Neuronal stem cell (in vitro differentiated cells): ENCODE results near the gene NDUFB6.
A peak's percentile ranks its signal among the peaks of the same experiment; 100 is the strongest.

Experiments
- DNase-seq: peaks from one replicate; pipeline ENCODE4 v3.0.0-alpha.2; 2013; ENCODE audit warnings: low spot score
- H2AFZ ChIP-seq: one replicate; pipeline ENCODE4 v1.6.1; 2013; ENCODE audit warnings: mild to moderate bottlenecking, low read length, inconsistent platforms
- H2AK5ac ChIP-seq: 2 replicates; pipeline ENCODE4 v1.6.1; 2013; ENCODE audit warnings: low read depth, mild to moderate bottlenecking, inconsistent platforms, low read length, moderate library complexity, mixed read lengths
- H2BK120ac ChIP-seq: 2 replicates; pipeline ENCODE4 v1.6.1; 2013; ENCODE audit warnings: low read depth, mild to moderate bottlenecking, inconsistent platforms, low read length, moderate library complexity, mixed read lengths
- H2BK12ac ChIP-seq: one replicate; pipeline ENCODE4 v1.6.1; 2013; ENCODE audit warnings: low read length, inconsistent platforms
- H2BK15ac ChIP-seq: 2 replicates; pipeline ENCODE4 v1.6.1; 2013; ENCODE audit warnings: mild to moderate bottlenecking, low read length, inconsistent platforms, mixed read lengths
- H2BK5ac ChIP-seq: one replicate; pipeline ENCODE4 v1.6.1; 2013; ENCODE audit warnings: inconsistent platforms, mild to moderate bottlenecking, low read length, moderate library complexity
- H3K14ac ChIP-seq: one replicate; pipeline ENCODE4 v1.6.1; 2013; ENCODE audit warnings: low read length, inconsistent platforms
- H3K18ac ChIP-seq: 2 replicates; pipeline ENCODE4 v1.6.1; 2013; ENCODE audit warnings: low read length, inconsistent platforms
- H3K23ac ChIP-seq: 2 replicates; pipeline ENCODE4 v1.6.1; 2013; ENCODE audit warnings: low read depth, mild to moderate bottlenecking, mixed read lengths, low read length, inconsistent platforms; ENCODE audit not compliant: poor library complexity
- H3K27ac ChIP-seq: replicated peaks from 3 replicates; pipeline ENCODE4 v1.5.1; 2013; ENCODE audit warnings: low read length, inconsistent platforms
- H3K27me3 ChIP-seq, 3 experiments: 2 replicates each; pipeline ENCODE4 v1.6.1; 2013; ENCODE audit warnings: low read length in 3 of 3, mild to moderate bottlenecking in 2 of 3, inconsistent platforms in 1 of 3, low read depth in 1 of 3, mixed read lengths in 1 of 3, moderate library complexity in 1 of 3; ENCODE audit not compliant: control insufficient read depth in 3 of 3, insufficient read depth in 3 of 3
- H3K36me3 ChIP-seq, 2 donors: replicated peaks in 1 of 2; 2 replicates each; pipeline ENCODE4 v1.6.1; 2013; ENCODE audit warnings: low read length in 2 of 2; ENCODE audit not compliant: control insufficient read depth in 2 of 2, insufficient read depth in 2 of 2
- H3K4ac ChIP-seq: 2 replicates; pipeline ENCODE4 v1.6.1; 2013; ENCODE audit warnings: inconsistent platforms, mild to moderate bottlenecking, low read length, moderate library complexity
- H3K4me1 ChIP-seq, 2 donors: 1 replicate in 1 of 2; 2 replicates in 1 of 2; pipeline ENCODE4 v1.6.1; 2013; ENCODE audit warnings: low read length in 2 of 2, low read depth in 1 of 2; ENCODE audit not compliant: control insufficient read depth in 2 of 2, insufficient read depth in 1 of 2
- H3K4me2 ChIP-seq: one replicate; pipeline ENCODE4 v1.6.1; 2013; ENCODE audit warnings: mild to moderate bottlenecking, low read length, inconsistent platforms; ENCODE audit not compliant: insufficient read depth, poor library complexity, severe bottlenecking
- H3K4me3 ChIP-seq, 2 donors: 2 replicates each; pipeline ENCODE4 v1.5.1; 2013; ENCODE audit warnings: low read length in 2 of 2, mild to moderate bottlenecking in 2 of 2, inconsistent platforms in 1 of 2, moderate library complexity in 1 of 2
- H3K79me1 ChIP-seq: one replicate; pipeline ENCODE4 v1.6.1; 2013; ENCODE audit warnings: low read depth, mild to moderate bottlenecking, inconsistent platforms, low read length, moderate library complexity
- H3K9ac ChIP-seq: one replicate; pipeline ENCODE4 v1.6.1; 2013; ENCODE audit warnings: mild to moderate bottlenecking, low read depth, low read length, inconsistent platforms; ENCODE audit not compliant: poor library complexity
- H3K9me3 ChIP-seq, 2 donors: replicated peaks in 1 of 2; 2 replicates each; pipeline versions ENCODE3 to v1.6.1; 2013; ENCODE audit warnings: low read length in 2 of 2, mild to moderate bottlenecking in 2 of 2, inconsistent platforms in 1 of 2, low read depth in 1 of 2, mixed read lengths in 1 of 2, moderate library complexity in 1 of 2; ENCODE audit not compliant: control insufficient read depth in 2 of 2, insufficient read depth in 1 of 2
- H4K8ac ChIP-seq: one replicate; pipeline ENCODE4 v1.6.1; 2013; ENCODE audit warnings: low read depth, mild to moderate bottlenecking, inconsistent platforms, low read length, moderate library complexity
- H4K91ac ChIP-seq: one replicate; pipeline ENCODE4 v1.6.1; 2013; ENCODE audit warnings: low read length, low read depth, mild to moderate bottlenecking, inconsistent platforms; ENCODE audit not compliant: poor library complexity
- WGBS, 2 donors: extraction: QIAGEN DNeasy Blood & Tissue Kit; methylation state at CpG; one replicate each; pipeline ENCODE4 v1.1.7; 2013; ENCODE audit warnings: missing lambda C conversion rate in 2 of 2, mixed read lengths in 1 of 2; ENCODE audit not compliant: insufficient read length in 2 of 2, insufficient replicate concordance in 1 of 2; ENCODE audit errors: extremely low coverage in 2 of 2; 5-methylcytosine and 5-hydroxymethylcytosine counted together

The NDUFB6 gene

DNA sequence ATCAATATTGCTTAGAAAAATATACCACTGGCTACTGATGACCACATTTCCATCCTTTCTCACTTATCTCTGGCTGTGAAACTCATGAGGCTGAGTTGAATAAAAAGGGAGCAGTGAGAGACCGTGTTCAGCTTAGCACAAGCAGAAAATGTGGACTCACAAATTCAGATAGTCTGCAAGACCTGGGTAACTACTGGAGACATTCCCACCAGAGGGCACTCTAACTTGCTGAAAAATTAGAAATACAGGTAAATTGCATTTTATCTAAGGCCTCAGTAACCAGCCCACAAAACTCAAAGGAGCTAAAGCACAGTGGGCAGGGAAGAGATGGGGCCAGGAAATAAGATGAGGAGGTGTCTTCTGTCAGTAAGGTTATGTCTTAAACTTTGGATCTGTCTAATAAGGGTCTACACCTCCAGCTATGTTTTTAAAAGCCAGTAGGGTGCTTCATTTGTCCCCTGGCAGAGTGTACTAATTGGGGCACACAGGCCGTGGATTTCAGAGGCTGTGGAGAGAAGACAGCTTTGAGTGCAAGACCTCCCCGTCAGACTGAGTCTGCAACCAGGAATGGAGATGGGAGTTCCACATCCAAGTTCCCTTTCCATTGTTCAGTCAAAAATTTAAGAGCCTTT lies 8.7 kb upstream of the NDUFB6 start:
- Histone ChIP-seq H3K14ac (no peak overlapping the region), H3K4ac (no peak overlapping the region), H3K18ac (no peak overlapping the region), H3K79me1 (no peaks in the 10 kb centered on the region), H3K4me1 (peaks cover 1 to 4% of the 10 kb centered on the region in 2 donors), H3K4me2 (no peak overlapping the region), H3K27me3 (peaks cover 0 to 11% (median 0%) of the 10 kb centered on the region in 3 experiments), H2BK15ac (no peak overlapping the region), H3K9ac (no peak overlapping the region), H2BK12ac (no peak overlapping the region), H4K8ac (no peak overlapping the region), H4K91ac (no peak overlapping the region), H2AFZ (peak overlapping the region; percentile 11), H2AK5ac (no peak overlapping the region), H3K9me3 (no peaks in the 10 kb centered on the region), H3K4me3 (no peak overlapping the region), H3K23ac (no peak overlapping the region), H2BK120ac (no peak overlapping the region), H2BK5ac (no peak overlapping the region), H3K36me3 (no peaks in the 10 kb centered on the region), H3K27ac (no peak overlapping the region)
- DNase-seq, result peak; percentile 40
- no CpG with 5 or more reads among the region's 3 CpGs for WGBS, 2 donors

DNA sequence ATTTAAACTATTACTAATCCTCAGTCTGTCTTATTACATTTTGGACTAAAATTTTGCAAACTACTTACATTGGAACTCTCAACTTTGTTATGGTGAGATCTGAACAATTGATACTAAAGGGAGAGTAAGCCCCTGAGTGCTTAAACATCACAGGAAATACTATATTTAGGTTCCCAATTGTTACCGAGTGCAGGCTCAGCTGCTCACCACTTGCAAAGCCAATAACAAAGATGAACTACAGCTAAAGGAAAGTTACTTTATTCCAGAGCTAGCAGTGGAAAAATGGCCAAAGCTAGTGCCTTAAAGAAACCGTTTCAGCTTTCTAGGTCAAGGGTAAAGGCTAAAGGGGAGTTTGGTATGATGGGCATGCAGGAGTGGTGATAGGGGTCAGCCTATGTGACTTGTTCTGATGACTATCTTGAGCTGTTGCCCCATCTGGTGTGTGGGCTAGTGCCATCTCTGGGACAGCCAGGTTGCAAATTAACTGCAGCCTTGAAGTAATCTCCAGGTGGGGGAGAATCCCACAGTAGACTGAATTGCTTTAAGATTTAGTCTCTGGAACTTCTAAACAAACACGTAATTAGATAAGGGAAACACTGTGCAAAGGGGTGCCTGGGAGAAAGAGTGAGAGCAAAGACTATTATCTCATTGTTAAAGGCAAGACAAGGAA lies 7.8 kb upstream of the NDUFB6 start:
- Histone ChIP-seq H3K36me3 (no peaks in the 10 kb centered on the region), H3K27ac (no peak overlapping the region), H3K4me3 (no peak overlapping the region), H2BK15ac (no peak overlapping the region), H2AFZ (peak overlapping the region; percentile 59), H3K9ac (no peak overlapping the region), H3K79me1 (no peaks in the 10 kb centered on the region), H4K91ac (no peak overlapping the region), H2AK5ac (no peak overlapping the region), H3K4ac (no peak overlapping the region), H3K18ac (no peak overlapping the region), H3K23ac (no peak overlapping the region), H3K27me3 (peaks cover 0 to 11% (median 0%) of the 10 kb centered on the region in 3 experiments), H2BK5ac (no peak overlapping the region), H3K9me3 (no peaks in the 10 kb centered on the region), H4K8ac (no peak overlapping the region), H2BK12ac (no peak overlapping the region), H3K4me1 (peaks cover 1 to 4% of the 10 kb centered on the region in 2 donors), H3K14ac (no peak overlapping the region), H2BK120ac (no peak overlapping the region), H3K4me2 (no peak overlapping the region)
- DNase-seq, result no peak
- no CpG with 5 or more reads among the region's 3 CpGs for WGBS, 2 donors

DNA sequence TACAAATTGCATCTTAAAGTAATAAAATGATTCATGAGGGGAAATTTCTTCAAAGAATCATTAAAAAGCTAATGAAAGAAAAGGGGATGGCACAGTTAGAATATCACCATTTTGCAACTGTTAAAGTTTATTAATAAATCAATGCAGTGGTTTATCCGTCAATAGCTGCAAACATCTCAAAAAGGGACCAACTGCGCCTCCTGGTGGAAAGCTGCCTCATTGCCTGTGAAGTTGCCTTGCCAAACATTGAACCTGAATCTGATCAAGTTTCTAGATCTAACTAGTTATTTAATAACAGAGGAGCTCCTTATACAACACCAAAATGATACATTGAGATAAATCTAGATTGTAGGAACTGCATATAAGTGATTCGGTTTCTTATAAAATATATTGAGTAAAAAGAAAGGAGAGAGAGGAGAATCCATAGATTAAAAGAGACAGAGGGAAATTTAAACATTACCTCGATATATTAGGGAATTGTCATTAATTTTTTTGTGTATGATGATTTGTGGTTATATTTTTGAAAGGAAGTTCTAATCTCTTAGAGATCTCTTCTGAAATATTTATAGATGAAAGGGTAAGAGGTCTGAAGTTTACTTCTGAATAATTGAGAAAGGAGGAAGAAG lies 6.9 kb upstream of the NDUFB6 start:
- Histone ChIP-seq H3K27ac (no peak overlapping the region), H3K79me1 (no peaks in the 10 kb centered on the region), H3K36me3 (no peaks in the 10 kb centered on the region), H2BK12ac (no peak overlapping the region), H3K4me1 (peaks cover 1 to 4% of the 10 kb centered on the region in 2 donors), H3K9ac (no peak overlapping the region), H3K4me2 (no peak overlapping the region), H3K4ac (no peak overlapping the region), H3K18ac (no peak overlapping the region), H2AFZ (peak overlapping the region; percentile 25), H3K14ac (no peak overlapping the region), H2BK120ac (no peak overlapping the region), H2AK5ac (no peak overlapping the region), H4K8ac (no peak overlapping the region), H4K91ac (no peak overlapping the region), H3K4me3 (no peak overlapping the region), H3K9me3 (no peaks in the 10 kb centered on the region), H3K27me3 (peaks cover 0 to 11% (median 0%) of the 10 kb centered on the region in 3 experiments), H2BK15ac (no peak overlapping the region), H2BK5ac (no peak overlapping the region), H3K23ac (no peak overlapping the region)
- peak; percentile 54 for DNase-seq
- 100% methylated on average over 1 of the region's 4 CpGs for WGBS, 2 donors

DNA sequence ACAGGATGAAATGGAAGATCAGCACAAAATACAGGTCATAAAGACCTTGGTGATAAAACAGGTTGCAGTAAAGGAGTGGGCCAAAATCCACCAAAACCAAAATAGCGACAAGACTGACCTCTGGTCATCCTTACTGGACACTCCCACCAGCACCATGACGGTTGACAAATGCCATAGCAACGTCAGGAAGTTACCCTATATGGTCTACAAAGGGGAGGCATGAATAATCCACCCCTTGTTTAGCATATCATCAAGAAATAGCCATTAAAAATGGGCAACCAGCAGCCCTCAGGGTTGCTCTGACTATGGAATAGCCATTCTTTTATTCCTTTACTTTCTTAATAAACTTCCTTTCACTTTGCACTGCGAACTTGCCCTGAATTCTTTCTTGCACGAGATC lies 6.0 kb upstream of the NDUFB6 start:
- Histone ChIP-seq H4K91ac (no peak overlapping the region), H3K4ac (no peak overlapping the region), H4K8ac (no peak overlapping the region), H3K27ac (no peak overlapping the region), H3K4me2 (no peak overlapping the region), H3K18ac (no peak overlapping the region), H2BK5ac (no peak overlapping the region), H2AFZ (peak overlapping the region; percentile 25), H2BK12ac (no peak overlapping the region), H3K9me3 (no peaks in the 10 kb centered on the region), H2BK15ac (no peak overlapping the region), H3K4me1 (peaks cover 1 to 4% of the 10 kb centered on the region in 2 donors), H3K23ac (no peak overlapping the region), H3K14ac (no peak overlapping the region), H3K79me1 (no peaks in the 10 kb centered on the region), H3K4me3 (no peak overlapping the region), H3K9ac (no peak overlapping the region), H2BK120ac (no peak overlapping the region), H3K36me3 (no peaks in the 10 kb centered on the region), H2AK5ac (no peak overlapping the region), H3K27me3 (peaks cover 0 to 11% (median 0%) of the 10 kb centered on the region in 3 experiments)
- no CpG with 5 or more reads among the region's 5 CpGs for WGBS, 2 donors
- DNase-seq, result no peak
